ENCODE data around the gene KLF15.

Gene KLF15

GRCh38 chr3:126319701-126320295 is 37.4 kb downstream of the KLF15 start:
- no peak for DNase-seq

- DNase-seq: no peak
These were observed 39.9 kb downstream of the KLF15 start for GRCh38 chr3:126317029-126317996.

GRCh38 chr3:126316501-126316939 is 40.7 kb downstream of the KLF15 start:
- DNase-seq: no peak

- no peak for DNase-seq
These were observed 41.2 kb downstream of the KLF15 start for GRCh38 chr3:126316031-126316461.

GRCh38 chr3:126314790-126315658 is 42.2 kb downstream of the KLF15 start:
- no peak for DNase-seq

GRCh38 chr3:126314305-126314789 is 42.9 kb downstream of the KLF15 start:
- DNase-seq: no peak

- DNase-seq: no peak
These were observed 43.5 kb downstream of the KLF15 start for GRCh38 chr3:126313580-126314304.

- DNase-seq: no peak
These were observed 44.0 kb downstream of the KLF15 start for GRCh38 chr3:126313166-126313565.

- DNase-seq: no peak
These were observed 44.9 kb downstream of the KLF15 start for GRCh38 chr3:126312341-126312740.

GRCh38 chr3:126311338-126311978 is 45.8 kb downstream of the KLF15 start:
- DNase-seq: no peak

- DNase-seq: no peak
These were observed 46.4 kb downstream of the KLF15 start for GRCh38 chr3:126310816-126311215.

- DNase-seq: no peak
These were observed 47.1 kb downstream of the KLF15 start for GRCh38 chr3:126309861-126310655.

- DNase-seq: no peak
These were observed 48.0 kb downstream of the KLF15 start for GRCh38 chr3:126309165-126309564.

- DNase-seq: no peak
These were observed 48.6 kb downstream of the KLF15 start for GRCh38 chr3:126308394-126309125.

GRCh38 chr3:126307591-126308393 is 49.4 kb downstream of the KLF15 start:
- DNase-seq: no peak

GRCh38 chr3:126306888-126307482 is 50.2 kb downstream of the KLF15 start:
- DNase-seq: no peak

- DNase-seq: no peak
These were observed 50.8 kb downstream of the KLF15 start for GRCh38 chr3:126306397-126306796.

GRCh38 chr3:126305427-126305826 is 51.8 kb downstream of the KLF15 start:
- DNase-seq: no peak

- no peak for DNase-seq
These were observed 52.5 kb downstream of the KLF15 start for GRCh38 chr3:126304704-126305103.

All from CD4-positive, alpha-beta T cell treated with Interleukin-6 for 4 hours (primary cell).